ENCODE data around the gene ELANE.
"Not testable (repeated sequence)": the region's sequence is repeated elsewhere in the genome, so short reads cannot be mapped to it uniquely, and the experiment has no call there.

The ELANE gene

DNA sequence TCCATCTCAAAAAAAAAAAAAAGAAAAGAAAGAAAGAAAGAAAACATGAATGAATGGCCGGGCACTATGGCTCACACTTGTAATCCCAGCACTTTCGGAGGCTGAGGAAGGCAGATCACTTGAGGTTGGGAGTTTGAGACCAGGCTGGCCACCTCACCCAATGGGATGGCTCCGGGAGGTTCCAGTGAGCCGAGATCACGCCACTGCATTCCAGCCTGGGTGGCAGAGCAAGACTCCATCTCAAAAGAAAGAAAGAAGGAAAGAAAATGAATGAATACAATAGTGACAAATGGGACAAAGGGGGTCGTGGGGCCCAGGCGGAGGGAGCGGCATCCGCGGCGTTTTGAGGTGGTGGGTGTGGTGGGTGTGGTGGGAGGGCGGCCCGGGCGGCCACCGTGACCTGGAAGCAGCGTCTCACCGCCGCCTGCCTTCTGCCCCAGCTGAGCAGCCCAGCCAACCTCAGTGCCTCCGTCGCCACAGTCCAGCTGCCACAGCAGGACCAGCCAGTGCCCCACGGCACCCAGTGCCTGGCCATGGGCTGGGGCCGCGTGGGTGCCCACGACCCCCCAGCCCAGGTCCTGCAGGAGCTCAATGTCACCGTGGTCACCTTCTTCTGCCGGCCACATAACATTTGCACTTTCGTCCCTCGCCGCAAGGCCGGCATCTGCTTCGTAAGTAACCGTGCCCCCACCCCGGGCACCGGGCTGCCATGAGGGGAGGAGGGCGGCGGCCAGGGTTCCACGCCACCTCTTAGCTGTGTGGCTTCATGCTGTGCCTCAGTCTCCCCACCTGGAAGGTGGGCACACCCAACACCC lies 6.2 kb upstream of the ELANE start:
- H3K4me3 Mint-ChIP-seq: no peak overlapping the region
- H3K27ac Mint-ChIP-seq: no peak overlapping the region
- peaks cover 3% of the 10 kb centered on the region for H3K9me3 Mint-ChIP-seq
- DNase-seq (ENCODE audit: low spot score in 2 of 2): no peak
- peaks cover 6% of the 10 kb centered on the region for H3K36me3 Mint-ChIP-seq
- ATAC-seq: no peak
- H3K4me1 Mint-ChIP-seq: peaks cover 12% of the 10 kb centered on the region

DNA sequence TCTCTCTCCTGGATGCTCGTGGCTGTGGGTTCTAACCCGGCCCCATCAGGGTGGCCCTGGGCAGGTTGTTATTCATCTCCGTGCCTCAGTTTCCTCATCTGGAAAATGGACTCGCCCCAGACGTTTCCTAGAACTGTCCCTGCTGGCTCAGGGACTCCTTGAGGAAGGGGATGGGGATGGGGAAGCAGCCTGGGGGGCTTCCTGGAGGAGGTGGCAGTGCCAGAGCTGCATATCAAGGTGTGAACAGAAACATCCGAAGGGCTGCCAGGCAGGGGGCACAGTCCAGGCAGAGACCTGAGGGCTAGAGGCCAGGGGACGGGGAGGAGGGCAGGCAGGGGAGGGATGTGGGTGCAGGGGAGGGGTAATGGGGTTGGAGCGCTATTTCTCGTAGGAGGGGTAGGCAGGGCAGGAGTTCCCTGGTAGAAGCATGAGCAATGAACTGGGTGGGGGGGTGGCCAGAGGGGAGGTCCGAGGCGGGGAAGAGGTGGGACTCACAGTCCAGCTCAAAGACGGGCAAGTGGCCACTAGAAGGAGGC lies 3.6 kb upstream of the ELANE start:
- H3K4me3 Mint-ChIP-seq: no peak overlapping the region
- H3K27ac Mint-ChIP-seq: no peak overlapping the region
- peaks cover 6% of the 10 kb centered on the region for H3K4me1 Mint-ChIP-seq
- no peak for ATAC-seq
- H3K36me3 Mint-ChIP-seq: no peaks in the 10 kb centered on the region
- no peak for DNase-seq (ENCODE audit: low spot score in 2 of 2)
- no peaks in the 10 kb centered on the region for H3K9me3 Mint-ChIP-seq

DNA sequence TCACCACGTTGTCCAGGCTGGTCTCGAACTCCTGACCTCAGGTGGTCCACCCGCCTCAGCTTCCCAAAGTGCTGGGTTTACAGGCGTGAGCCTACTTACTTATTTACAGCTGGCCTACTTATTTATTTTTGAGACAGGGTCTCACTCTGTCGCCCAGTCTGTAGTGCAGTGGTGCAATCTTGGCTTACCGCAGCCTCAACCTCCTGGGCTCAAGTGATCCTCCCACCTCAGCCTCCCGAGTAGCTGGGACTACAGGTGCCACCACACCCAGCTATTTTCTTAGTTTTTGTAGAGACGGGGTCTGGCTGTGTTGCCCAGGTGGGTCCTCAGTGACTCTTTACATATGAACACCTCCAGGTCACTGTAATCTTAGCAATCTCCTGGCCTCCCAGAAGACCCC lies 2.9 kb upstream of the ELANE start:
- ATAC-seq; DNase-seq (ENCODE audit: low spot score in 2 of 2); H3K4me3 Mint-ChIP-seq; H3K9me3 Mint-ChIP-seq; H3K4me1 Mint-ChIP-seq; H3K36me3 Mint-ChIP-seq; H3K27ac Mint-ChIP-seq: not testable (repeated sequence)

DNA sequence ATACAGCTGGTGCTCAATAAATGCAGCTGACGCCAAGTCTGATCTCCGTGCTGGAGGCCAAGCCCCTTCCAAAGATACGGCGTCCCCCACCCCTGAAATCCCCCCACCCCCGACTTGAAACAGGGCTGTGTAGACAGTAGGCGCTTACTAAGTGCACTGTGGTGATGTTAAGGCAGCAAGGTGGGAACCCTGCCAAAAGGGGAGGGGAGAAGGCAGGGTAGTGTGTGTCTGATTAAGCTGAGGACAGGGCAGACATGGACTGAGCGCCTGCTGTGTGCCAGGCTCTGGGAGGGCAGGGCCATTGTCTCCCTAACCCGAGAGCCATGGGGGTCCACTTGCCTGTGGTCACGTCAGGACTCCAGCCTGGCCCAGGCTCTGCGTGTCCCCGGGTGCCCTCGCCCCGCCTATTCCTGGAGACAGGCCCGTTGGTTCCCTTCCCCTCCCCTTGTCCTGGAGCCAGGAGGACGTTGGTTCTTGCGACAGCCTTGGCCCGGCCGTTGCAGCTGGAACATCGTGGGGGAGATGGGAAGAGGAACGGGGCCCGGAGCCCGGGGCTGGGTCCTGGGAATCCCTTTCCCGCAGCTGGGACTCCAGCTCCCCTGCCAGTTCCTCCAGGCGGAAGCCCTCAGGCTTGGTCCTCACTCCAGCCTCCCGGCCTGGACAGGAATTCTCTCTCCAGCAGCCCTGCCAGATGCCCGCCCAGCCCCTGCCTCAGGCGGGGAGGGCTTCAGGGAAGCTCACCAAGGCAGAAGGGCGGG lies 1.7 kb upstream of the ELANE start:
- Mint-ChIP-seq H3K9me3 (no peaks in the 10 kb centered on the region), H3K4me1 (no peaks in the 10 kb centered on the region), H3K36me3 (no peaks in the 10 kb centered on the region), H3K4me3 (no peak overlapping the region), H3K27ac (no peak overlapping the region)
- ATAC-seq: peak; percentile 51
- no peak for DNase-seq (ENCODE audit: low spot score in 2 of 2)

DNA sequence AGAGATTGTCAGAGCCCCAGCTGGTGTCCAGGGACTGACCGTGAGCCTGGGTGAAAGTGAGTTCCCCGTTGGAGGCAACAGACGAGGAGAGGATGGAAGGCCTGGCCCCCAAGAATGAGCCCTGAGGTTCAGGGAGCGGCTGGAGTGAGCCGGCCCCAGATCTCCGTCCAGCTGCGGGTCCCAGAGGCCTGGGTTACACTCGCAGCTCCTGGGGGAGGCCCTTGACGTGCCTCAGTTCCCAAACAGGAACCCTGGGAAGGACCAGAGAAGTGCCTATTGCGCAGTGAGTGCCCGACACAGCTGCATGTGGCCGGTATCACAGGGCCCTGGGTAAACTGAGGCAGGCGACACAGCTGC lies 1.1 kb upstream of the ELANE start:
- Mint-ChIP-seq H3K27ac (no peak overlapping the region), H3K9me3 (no peaks in the 10 kb centered on the region), H3K36me3 (no peaks in the 10 kb centered on the region), H3K4me3 (no peak overlapping the region), H3K4me1 (no peaks in the 10 kb centered on the region)
- no peak for DNase-seq (ENCODE audit: low spot score in 2 of 2)
- ATAC-seq: no peak

DNA sequence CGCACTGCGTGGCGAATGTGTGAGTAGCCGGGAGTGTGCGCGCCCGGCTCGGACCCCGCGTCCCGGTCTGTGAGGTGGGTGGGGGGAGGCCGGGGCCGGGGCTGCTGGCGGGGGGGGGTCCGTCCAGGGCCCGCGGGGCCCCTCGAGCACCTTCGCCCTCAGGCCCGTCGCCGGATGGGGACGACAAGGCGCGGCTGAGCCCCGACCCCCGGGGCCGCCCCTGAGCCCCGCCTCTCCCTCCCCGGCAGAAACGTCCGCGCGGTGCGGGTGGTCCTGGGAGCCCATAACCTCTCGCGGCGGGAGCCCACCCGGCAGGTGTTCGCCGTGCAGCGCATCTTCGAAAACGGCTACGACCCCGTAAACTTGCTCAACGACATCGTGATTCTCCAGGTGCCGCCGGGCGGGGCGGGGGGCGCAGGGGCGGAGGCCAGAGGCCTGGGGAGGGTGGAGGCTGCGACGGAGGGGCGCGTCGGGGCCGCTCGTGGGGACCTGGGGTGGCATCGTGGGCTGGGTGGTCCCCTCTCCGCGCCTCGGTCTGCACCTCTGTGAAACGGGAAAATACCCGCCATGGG lies 997 bp downstream of the ELANE start:
- no peaks in the 10 kb centered on the region for H3K36me3 Mint-ChIP-seq
- DNase-seq (ENCODE audit: low spot score in 2 of 2): no peak
- no peak overlapping the region for H3K4me3 Mint-ChIP-seq
- H3K4me1 Mint-ChIP-seq: no peaks in the 10 kb centered on the region
- no peak for ATAC-seq
- no peak overlapping the region for H3K27ac Mint-ChIP-seq
- no peaks in the 10 kb centered on the region for H3K9me3 Mint-ChIP-seq

DNA sequence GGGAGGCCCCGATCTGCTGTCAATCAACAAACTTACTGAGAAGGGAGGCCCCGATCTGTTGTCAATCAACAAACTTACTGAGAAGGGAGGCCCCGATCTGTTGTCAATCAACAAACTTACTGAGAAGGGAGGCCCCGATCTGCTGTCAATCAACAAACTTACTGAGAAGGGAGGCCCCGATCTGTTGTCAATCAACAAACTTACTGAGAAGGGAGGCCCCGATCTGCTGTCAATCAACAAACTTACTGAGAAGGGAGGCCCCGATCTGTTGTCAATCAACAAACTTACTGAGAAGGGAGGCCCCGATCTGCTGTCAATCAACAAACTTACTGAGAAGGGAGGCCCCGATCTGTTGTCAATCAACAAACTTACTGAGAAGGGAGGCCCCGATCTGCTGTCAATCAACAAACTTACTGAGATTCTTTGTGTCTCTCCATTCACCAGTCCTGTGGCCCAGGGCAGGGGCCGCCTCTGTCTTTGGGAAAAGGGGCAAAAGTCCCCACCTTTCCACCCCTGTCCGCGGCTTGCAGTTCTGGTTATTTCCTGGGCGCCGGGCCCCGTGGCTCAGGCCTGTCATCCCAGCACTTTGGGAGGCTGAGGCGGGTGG lies 1.6 kb downstream of the ELANE start:
- H3K27ac Mint-ChIP-seq; H3K36me3 Mint-ChIP-seq; H3K4me3 Mint-ChIP-seq; DNase-seq (ENCODE audit: low spot score in 2 of 2); ATAC-seq; H3K9me3 Mint-ChIP-seq; H3K4me1 Mint-ChIP-seq: not testable (repeated sequence)

DNA sequence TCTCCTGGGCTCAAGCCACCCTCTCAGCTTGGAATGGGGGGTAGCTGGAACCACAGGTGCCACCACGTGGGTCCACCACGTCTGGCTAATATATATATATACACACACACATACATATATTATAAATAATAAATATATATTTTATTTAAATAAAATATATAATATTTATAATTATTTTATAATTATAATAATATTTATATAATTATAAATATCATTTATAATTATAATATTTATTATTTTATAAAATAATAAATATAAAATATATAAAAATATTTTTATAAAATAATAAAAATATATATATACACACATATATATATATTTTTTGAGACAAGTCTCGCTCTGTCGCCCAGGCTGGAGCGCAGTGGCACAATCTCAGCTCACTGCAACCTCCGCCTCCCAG lies 2.4 kb downstream of the ELANE start:
- no peak overlapping the region for H3K4me3 Mint-ChIP-seq
- H3K9me3 Mint-ChIP-seq: no peaks in the 10 kb centered on the region
- H3K36me3 Mint-ChIP-seq: no peaks in the 10 kb centered on the region
- H3K4me1 Mint-ChIP-seq: no peaks in the 10 kb centered on the region
- no peak overlapping the region for H3K27ac Mint-ChIP-seq
- no peak for ATAC-seq
- no peak for DNase-seq (ENCODE audit: low spot score in 2 of 2)

DNA sequence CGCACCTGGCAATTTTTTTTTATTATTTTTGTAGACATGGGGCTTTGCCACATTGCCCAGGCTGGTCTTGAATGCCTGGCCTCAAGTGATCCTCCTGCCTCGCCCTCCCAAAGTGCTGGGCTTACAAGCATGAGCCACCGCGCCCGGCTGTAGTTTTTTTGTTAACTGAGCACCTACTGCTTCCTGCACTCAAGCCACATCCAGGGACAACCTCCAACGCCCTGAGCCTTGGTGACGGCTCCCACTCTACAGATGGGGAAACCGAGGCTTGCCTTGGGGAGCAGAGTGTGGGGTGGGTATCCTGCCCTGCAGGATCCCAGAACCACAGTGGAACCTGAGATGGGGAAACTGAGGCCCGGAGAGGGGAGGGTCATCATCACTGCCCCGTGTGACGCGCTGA lies 3.0 kb downstream of the ELANE start:
- DNase-seq (ENCODE audit: low spot score in 2 of 2): no peak
- no peak for ATAC-seq
- Mint-ChIP-seq H3K4me1 (no peaks in the 10 kb centered on the region), H3K27ac (no peak overlapping the region), H3K4me3 (no peak overlapping the region), H3K9me3 (no peaks in the 10 kb centered on the region), H3K36me3 (no peaks in the 10 kb centered on the region)

DNA sequence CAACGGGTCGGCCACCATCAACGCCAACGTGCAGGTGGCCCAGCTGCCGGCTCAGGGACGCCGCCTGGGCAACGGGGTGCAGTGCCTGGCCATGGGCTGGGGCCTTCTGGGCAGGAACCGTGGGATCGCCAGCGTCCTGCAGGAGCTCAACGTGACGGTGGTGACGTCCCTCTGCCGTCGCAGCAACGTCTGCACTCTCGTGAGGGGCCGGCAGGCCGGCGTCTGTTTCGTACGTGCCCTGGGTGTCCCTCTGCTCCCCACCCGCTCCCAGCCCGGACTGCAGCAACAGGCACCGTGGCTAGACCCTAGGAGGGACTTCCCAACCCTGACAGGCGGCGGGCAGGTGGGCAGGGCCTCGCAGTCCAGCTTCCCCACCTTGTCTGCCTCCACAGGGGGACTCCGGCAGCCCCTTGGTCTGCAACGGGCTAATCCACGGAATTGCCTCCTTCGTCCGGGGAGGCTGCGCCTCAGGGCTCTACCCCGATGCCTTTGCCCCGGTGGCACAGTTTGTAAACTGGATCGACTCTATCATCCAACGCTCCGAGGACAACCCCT lies 3.5 kb downstream of the ELANE start:
- ATAC-seq (no peak), DNase-seq (ENCODE audit: low spot score in 2 of 2) (no peak)
- no peaks in the 10 kb centered on the region for H3K4me1 Mint-ChIP-seq
- H3K36me3 Mint-ChIP-seq: no peaks in the 10 kb centered on the region
- no peak overlapping the region for H3K4me3 Mint-ChIP-seq
- H3K27ac Mint-ChIP-seq: no peak overlapping the region
- H3K9me3 Mint-ChIP-seq: no peaks in the 10 kb centered on the region

DNA sequence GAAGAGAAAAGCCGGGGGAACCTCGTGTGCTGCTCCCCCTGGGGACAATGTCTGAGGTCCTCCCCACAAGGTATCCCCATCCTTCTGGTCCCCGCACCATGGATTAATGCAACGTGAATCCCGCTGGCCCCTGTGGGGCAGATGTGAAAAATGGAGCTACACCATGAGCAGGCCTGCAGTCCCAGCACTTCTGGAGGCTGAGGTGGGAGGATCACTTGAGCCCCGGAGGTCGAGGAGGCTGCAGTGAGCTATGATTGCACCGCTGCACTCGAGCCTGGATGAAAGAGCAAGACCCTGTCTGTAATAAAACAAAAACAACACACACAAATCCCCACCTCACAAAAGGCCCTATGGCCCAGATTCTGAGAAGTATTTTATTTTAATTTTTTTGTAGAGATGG lies 6.2 kb downstream of the ELANE start:
- DNase-seq (ENCODE audit: low spot score in 2 of 2) (no peak), ATAC-seq (no peak)
- no peaks in the 10 kb centered on the region for H3K36me3 Mint-ChIP-seq
- no peak overlapping the region for H3K4me3 Mint-ChIP-seq
- H3K27ac Mint-ChIP-seq: no peak overlapping the region
- no peaks in the 10 kb centered on the region for H3K9me3 Mint-ChIP-seq
- H3K4me1 Mint-ChIP-seq: peaks cover 10% of the 10 kb centered on the region

DNA sequence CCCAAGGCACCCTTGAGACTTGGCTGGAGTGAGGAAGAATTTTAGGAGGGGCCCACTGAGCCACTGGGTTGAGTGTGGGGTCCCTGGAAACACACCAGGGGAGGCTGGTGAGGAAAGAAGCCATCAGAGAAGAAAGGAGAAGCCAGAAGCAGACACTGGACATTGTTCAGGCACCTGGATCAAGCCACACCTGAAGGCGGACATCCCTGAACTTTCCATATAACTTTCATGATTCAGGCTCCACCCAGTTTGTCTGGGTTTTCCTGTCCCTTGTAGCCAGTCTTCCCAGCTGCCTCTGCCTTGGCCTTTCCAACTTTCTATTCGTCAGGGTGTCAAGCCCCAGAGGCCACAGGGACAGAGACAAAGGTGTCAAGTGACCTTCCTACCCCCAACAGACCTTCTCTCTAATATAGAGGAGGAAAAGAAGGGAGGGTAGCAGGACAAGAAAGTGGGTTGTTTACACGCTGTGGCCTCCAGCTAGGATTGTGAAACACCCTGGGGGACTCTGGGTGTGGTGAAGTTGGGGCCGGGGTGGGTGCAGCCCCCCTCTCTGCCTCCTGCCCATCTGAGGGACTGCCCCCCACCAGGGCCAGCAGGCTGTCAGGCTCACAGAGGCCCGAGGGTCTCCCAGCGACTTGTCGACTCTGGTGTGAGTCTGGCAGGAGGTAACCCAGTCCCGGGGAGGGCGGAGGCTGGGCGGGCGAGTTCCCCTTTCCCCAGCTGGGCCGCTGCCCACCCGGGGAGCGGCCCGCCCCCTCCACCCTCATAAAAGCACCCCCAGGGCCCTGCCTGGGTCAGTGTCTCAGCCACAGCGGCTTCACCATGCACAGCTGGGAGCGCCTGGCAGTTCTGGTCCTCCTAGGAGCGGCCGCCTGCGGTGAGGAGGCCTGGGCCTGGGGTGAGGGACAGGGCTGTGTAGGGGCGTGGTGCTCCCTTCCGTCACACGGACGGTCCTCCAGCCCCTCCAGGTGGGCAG lies 7.1 kb downstream of the ELANE start, which contains the start of gene CFD:
TSS of gene CFD (plus strand) at position 797 of the 976 bp plus-strand sequence. CDS start at position 823, 26 bp downstream.
- DNase-seq (ENCODE audit: low spot score in 2 of 2) (no peak), ATAC-seq (no peak)
- peak within 1 kb of the TSS; percentile 43 for H3K4me3 Mint-ChIP-seq
- no peak within 1 kb of the TSS for H3K27ac Mint-ChIP-seq
- H3K36me3 Mint-ChIP-seq: peaks cover 8% of the 10 kb centered on the region
- H3K4me1 Mint-ChIP-seq: peaks cover 18% of the 10 kb centered on the region
- H3K9me3 Mint-ChIP-seq: no peaks in the 10 kb centered on the region

DNA sequence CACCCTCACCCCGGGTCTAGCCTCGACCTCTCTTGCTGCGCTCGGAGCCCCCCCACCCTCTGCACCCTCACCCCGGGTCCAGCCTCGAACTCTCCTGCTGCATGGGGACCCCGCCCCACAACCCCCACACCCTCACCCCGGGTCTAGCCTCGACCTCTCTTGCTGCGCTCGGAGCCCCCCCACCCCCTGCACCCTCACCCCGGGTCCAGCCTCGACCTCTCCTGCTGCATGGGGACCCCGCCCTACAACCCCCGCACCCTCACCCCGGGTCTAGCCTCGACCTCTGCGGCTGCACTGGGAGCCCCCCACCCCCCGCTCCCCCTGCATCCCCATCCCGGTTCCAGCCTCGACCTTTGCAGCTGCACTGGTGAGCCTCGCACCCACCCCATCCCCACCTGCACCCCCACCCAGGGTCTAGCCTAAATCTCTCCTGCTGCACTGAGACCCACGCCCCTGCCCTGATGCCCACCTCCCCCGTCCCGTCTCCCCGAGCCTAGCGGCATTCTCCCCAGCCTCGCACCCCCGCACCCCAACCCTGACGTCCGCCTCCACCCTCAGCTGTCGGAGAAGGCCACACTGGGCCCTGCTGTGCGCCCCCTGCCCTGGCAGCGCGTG lies 9.1 kb downstream of the ELANE start:
- H3K9me3 Mint-ChIP-seq: no peaks in the 10 kb centered on the region
- DNase-seq (ENCODE audit: low spot score in 2 of 2) (no peak), ATAC-seq (no peak)
- peaks cover 14% of the 10 kb centered on the region for H3K36me3 Mint-ChIP-seq
- H3K27ac Mint-ChIP-seq: no peak overlapping the region
- H3K4me3 Mint-ChIP-seq: peak overlapping the region; percentile 67
- H3K4me1 Mint-ChIP-seq: peaks cover 18% of the 10 kb centered on the region
